Smooth muscle cell (in vitro differentiated cells): ENCODE results near the gene MARVELD1. TPM values are rescaled to one million over a fixed set of nuclear protein-coding genes. Genes with fewer than 3 reads are reported as not detected.

ENCODE experiments used
- DNase-seq: peaks from one replicate; lab custom pipeline; 2025; ENCODE audit not compliant: unreplicated experiment; lab: John Stamatoyannopoulos, UW
- H2AFZ ChIP-seq: fragments of 200-600 bp; sonication (generic); 2 replicates; pipeline ENCODE4 v1.6.0; 2016; ENCODE audit warnings: antibody characterized with exemption, low read depth, mild to moderate bottlenecking
- H3F3A ChIP-seq: fragments of 200-600 bp; sonication (generic); 2 replicates; pipeline ENCODE4 v1.6.0; 2017; ENCODE audit warnings: antibody characterized with exemption, low read depth
- H3K27ac ChIP-seq: fragments of 200-600 bp; sonication (generic); 2 replicates; pipeline ENCODE4 v1.5.1; 2016; ENCODE audit warnings: low read depth, mild to moderate bottlenecking
- H3K27me3 ChIP-seq: fragments of 200-600 bp; sonication (generic); 2 replicates; pipeline ENCODE4 v1.6.1; 2016; ENCODE audit warnings: low read depth, mild to moderate bottlenecking
- H3K36me3 ChIP-seq: fragments of 200-600 bp; sonication (generic); 2 replicates; pipeline ENCODE4 v1.5.1; 2016; ENCODE audit warnings: low read depth
- H3K4me1 ChIP-seq: fragments of 200-600 bp; sonication (generic); 2 replicates; pipeline ENCODE4 v1.5.1; 2016; ENCODE audit warnings: low read depth
- H3K4me2 ChIP-seq: fragments of 200-600 bp; sonication (generic); 2 replicates; pipeline ENCODE4 v1.6.0; 2016; ENCODE audit warnings: mild to moderate bottlenecking
- H3K4me3 ChIP-seq: fragments of 200-600 bp; sonication (generic); 2 replicates; pipeline ENCODE4 v1.5.1; 2016; ENCODE audit warnings: mild to moderate bottlenecking
- H3K79me2 ChIP-seq: fragments of 200-600 bp; sonication (generic); 2 replicates; pipeline ENCODE4 v1.6.0; 2016; ENCODE audit warnings: low read depth, mild to moderate bottlenecking
- H3K9ac ChIP-seq: fragments of 200-600 bp; sonication (generic); 2 replicates; pipeline ENCODE4 v1.6.0; 2016; ENCODE audit warnings: low read depth
- H3K9me3 ChIP-seq: fragments of 200-600 bp; sonication (generic); replicated peaks from 2 replicates; pipeline ENCODE4 v1.5.1; 2016; ENCODE audit warnings: low read depth
- H4K20me1 ChIP-seq: fragments of 200-600 bp; sonication (generic); 2 replicates; pipeline ENCODE4 v1.6.0; 2016; ENCODE audit warnings: low read depth
- CTCF ChIP-seq: fragments of 200-600 bp; sonication (generic); IDR thresholded peaks from 2 replicates; pipeline ENCODE4 v1.5.1; 2017; ENCODE audit warnings: borderline replicate concordance, mild to moderate bottlenecking, antibody characterized with exemption; ENCODE audit not compliant: insufficient read depth, poor library complexity, severe bottlenecking
- WGBS: methylation state at CpG from one replicate; pipeline ENCODE4 v1.1.7; 2016; ENCODE audit warnings: low lambda C conversion rate; 5-methylcytosine and 5-hydroxymethylcytosine counted together
- polyA plus RNA-seq: library from polyadenylated mRNA; unstranded; fragments of >200 nt; fragmentation: Nextera tagmentation; extraction: Ambion mirVana; gene quantifications from 2 replicates; pipeline ENCODE4 v1.2.1, GENCODE V29; 2016
- total RNA-seq: library from RNA; depleted of rRNA; stranded (reverse); fragments of >200 nt; gene quantifications from 2 replicates; pipeline ENCODE4 v1.2.3, GENCODE V29; 2014

MARVELD1 gene
- total and polyA plus RNA-seq, 2 experiments from 2014 or later: 46.3 to 132 TPM

- TF ChIP-seq CTCF: no peak
- no peaks in the 10 kb centered on the region for H3F3A ChIP-seq
- H3K27ac ChIP-seq: no peak overlapping the region
- no peak overlapping the region for H3K4me2 ChIP-seq
- peaks cover 13% of the 10 kb centered on the region for H3K4me1 ChIP-seq
- no peak overlapping the region for H3K4me3 ChIP-seq
- peaks cover 10% of the 10 kb centered on the region for H4K20me1 ChIP-seq
- DNase-seq: no peak
- no peaks in the 10 kb centered on the region for H3K9me3 ChIP-seq
- no peak overlapping the region for H2AFZ ChIP-seq
- WGBS: 89% methylated on average over 7 of the region's 7 CpGs
- no peaks in the 10 kb centered on the region for H3K79me2 ChIP-seq
- H3K9ac ChIP-seq: no peak overlapping the region
- H3K27me3 ChIP-seq: peaks cover 14% of the 10 kb centered on the region
- no peaks in the 10 kb centered on the region for H3K36me3 ChIP-seq
Measured at GRCh38 chr10:97764519-97764931, 51.0 kb downstream of the MARVELD1 start.

GRCh38 chr10:97765201-97765600 is 51.7 kb downstream of the MARVELD1 start:
- Histone ChIP-seq H3K9me3 (no peaks in the 10 kb centered on the region), H2AFZ (no peak overlapping the region), H3K36me3 (no peaks in the 10 kb centered on the region), H3K9ac (no peak overlapping the region), H4K20me1 (peaks cover 3% of the 10 kb centered on the region), H3F3A (no peaks in the 10 kb centered on the region), H3K4me3 (no peak overlapping the region), H3K4me1 (peaks cover 13% of the 10 kb centered on the region), H3K27me3 (peaks cover 21% of the 10 kb centered on the region), H3K4me2 (no peak overlapping the region), H3K27ac (no peak overlapping the region), H3K79me2 (no peaks in the 10 kb centered on the region)
- DNase-seq: no peak
- TF ChIP-seq CTCF: no peak
- WGBS: 95% methylated on average over 15 of the region's 15 CpGs

DNA sequence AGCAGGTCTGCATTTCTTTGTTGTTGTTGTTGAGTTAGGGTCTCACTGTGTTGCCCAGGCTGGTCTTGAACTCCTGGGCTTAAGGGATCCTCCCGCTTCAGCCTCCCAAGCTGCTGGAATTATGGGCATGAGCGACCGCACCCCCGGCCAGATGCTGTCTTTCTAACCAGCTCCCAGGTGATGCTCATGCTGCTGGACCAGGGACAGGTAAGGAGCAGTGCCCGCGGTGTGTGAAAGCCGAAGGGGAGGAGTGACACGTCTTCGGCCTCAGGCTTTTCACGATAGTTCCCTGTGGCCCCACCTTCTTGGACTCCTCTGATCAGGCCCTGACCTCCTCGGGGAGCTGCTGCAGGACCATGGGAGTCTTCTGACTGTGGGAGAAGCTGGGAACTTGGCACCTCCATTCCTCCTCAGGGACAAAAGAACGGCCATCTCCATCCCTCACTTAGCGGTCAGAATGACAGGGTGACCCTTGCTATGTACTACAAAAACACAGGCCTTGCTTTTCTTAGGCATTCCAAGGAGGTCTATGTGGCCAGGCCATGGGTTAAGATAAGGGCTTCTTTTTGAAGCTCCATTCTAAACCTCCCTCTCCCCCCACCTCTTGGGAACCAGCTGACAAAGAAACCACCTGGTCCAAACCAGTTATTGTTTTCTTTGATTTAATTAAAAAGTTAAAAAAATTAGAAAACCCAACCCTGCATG is 52.7 kb downstream of the MARVELD1 start:
- Histone ChIP-seq H3K9me3 (no peaks in the 10 kb centered on the region), H3K79me2 (no peaks in the 10 kb centered on the region), H4K20me1 (peaks cover 7% of the 10 kb centered on the region), H3K27me3 (peaks cover 32% of the 10 kb centered on the region), H3F3A (no peaks in the 10 kb centered on the region), H3K27ac (no peak overlapping the region), H3K9ac (no peak overlapping the region), H3K4me2 (no peak overlapping the region), H3K36me3 (no peaks in the 10 kb centered on the region), H2AFZ (no peak overlapping the region), H3K4me1 (peaks cover 19% of the 10 kb centered on the region), H3K4me3 (no peak overlapping the region)
- WGBS: 95% methylated on average over 13 of the region's 13 CpGs
- DNase-seq: no peak
- TF ChIP-seq CTCF: no peak
